Stimulated activated CD8-positive, alpha-beta memory T cell treated with anti-CD3 and anti-CD28 coated beads, Interleukin-12 subunit alpha, Interleukin-12 subunit beta, amount 100 ng/mL, for 4 hours (primary cell): ENCODE results near the gene C22orf23.

ENCODE experiments used
- DNase-seq: peaks from one replicate; pipeline ENCODE4 v3.0.0-alpha.2; 2020; ENCODE audit warnings: low read depth

C22orf23 gene

DNA sequence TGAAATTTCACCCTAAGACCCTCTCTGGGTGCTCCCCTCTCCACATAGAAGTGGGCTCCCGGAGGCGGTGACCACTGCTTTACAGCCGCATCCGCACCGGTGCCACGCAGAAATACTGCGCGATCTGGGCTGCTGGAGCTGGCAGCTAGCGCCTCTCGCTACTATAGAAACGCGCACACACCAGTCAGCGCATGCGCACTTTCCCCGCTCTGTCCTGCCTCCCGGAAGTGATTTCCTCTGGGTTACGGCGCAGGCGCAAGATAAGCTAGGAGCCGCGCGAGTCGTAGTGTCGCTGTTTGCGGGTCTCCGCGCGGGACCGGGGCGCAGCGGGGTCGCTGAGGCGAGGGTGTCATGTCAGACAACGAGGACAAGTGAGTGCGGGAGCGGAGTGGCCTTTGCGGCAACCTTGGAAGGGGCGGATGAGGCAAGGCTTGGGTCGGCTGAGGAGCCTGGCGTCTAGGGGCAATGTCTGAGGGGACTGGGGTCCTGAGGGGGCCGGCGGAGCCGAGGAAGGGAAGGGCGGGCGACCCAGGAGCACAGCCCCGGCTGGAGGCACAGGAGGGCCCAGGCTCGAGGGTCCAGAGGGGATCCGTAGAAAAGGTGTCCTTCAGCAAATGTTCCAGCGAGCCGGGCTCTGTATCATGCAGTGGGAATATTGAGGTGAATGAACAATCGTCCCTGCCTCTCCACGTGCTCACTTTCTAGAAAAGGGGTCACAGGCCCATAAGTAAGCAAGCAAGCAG, at the start of gene C22orf23, which contains the start of gene POLR2F:
C22orf23 (minus strand) TSS at position 165 of the 743 bp plus-strand sequence. CDS start 452 bp downstream, outside the sequence.
POLR2F (plus strand) TSS at position 263 of the 743 bp plus-strand sequence; CDS start at position 352, 89 bp downstream.
- DNase-seq, result peak; percentile 89

DNA sequence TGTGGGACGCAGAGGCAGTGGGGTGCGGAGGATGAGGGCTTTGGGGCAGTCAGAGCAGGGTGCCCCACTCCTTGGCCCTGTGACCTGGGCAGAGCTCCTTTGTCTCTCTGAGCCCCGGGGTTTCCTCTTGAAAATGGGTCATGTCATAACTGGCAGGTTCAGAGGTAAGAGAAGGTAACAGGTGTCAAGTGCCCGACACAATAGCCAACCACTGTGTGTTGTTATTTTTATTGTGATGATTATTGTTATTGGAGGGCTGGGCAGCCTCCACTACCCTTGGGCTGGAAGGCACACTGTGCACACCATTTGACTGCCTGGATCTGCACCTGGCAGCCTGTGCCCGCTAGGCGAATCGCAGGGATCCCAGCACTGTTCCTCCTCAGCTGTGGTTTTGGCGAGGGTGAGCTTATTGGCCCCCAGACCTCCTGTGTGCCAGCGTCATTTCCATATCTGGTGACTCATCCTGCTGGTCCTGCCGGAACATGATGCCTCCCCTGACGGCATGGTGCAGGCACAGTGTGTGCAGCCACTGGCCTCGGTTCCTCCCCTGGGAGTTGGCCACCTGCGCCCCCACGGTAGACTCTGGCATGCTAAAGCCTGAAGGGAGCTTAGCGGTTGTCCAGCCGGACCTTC, 46.4 kb upstream of the C22orf23 start:
- DNase-seq, result no peak

DNA sequence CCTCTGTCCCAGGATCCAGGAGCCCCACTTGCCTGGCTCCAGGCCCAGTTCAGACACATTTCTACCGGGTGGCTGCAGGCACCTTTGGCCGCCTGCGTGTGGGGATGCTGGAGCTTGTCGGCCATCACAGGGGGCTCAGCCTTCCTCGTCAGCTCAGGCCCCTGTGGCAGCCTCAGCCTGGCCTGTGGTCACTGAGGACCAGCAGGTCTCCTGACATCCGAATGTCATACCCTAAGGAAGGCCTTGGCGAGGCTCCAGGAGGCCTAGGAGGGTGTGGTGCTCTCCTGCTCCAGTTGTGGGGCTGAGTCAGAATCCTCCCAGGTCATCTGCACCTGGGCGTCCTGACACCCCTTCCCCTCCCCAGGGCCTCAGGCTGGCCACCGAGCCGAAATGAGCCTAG, 45.8 kb upstream of the C22orf23 start:
- DNase-seq, result no peak

DNA sequence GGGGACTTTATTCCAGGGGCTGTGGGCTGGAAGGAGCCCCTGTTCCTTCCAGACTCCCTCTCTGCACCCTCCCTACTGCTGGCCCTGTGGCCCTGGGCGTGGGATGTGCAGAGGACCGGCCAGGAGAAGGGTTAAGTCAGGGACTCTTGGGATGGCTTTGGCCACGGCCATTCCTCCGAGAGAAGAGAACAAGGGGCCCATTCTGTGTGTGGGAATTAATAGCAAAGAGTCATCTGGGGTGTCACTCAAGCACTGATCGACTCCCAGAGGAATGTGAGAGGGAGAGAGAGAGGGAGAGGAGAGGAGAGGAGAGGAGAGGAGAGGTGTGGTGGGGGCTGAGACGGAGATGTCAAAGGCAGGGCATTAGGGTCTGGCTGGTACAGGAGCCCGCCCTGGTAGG, 45.1 kb upstream of the C22orf23 start:
- DNase-seq, result no peak

DNA sequence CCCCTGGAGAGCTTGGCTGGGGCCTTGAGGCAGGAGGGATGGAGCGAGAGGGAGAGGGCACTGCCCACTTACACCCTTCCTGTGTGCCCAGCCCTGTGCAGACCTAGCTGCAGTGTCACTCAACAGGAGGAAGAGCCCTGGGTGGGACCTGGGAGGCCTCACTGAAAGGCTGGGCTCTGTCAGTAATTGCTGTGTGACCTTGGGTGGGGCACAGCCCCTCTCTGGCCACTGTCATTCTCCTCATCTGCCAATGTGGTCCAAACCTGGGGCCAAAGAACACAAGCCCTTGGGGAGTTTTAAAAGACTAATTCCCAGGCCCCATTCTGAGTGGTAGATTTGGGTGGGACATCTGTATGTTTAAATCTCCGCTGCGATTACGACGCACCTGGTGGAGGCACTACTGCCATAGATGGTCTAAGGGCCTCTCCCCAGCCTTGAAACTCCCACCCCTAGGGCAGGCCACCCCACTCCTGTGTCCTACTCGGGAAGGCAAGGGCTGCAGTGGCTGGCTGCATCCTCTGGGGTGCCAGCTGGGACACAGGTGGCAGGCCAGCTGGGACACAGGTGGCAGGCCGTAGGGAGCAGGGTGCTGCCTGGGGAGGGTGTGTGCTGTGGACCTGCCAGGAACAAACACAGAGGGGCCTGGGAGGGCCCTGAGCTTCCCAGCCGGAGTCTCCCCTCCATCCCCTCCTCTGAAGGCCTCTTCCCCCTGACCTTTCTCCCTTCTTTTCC, 43.3 kb upstream of the C22orf23 start:
- no peak for DNase-seq

DNA sequence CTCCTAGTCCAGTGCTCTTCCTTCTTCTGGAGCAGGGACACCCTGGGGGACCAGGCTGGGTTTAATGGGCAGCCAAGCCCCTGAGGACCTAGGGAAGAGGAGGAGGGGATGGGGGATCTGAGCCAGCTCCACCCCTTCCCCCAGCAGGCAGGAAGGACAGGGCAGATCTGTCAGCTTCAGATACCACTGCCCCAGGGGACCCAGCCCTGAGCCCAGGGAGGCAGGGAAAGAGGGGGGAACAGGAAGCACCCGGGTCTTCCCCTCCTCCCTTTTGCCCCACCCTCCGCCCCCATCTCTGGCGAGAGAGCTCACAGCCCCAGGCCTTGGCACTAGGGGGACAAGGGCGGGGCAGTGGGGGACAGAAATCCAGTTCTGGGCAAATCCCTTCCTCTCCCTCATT, 42.7 kb upstream of the C22orf23 start:
- DNase-seq, result no peak

DNA sequence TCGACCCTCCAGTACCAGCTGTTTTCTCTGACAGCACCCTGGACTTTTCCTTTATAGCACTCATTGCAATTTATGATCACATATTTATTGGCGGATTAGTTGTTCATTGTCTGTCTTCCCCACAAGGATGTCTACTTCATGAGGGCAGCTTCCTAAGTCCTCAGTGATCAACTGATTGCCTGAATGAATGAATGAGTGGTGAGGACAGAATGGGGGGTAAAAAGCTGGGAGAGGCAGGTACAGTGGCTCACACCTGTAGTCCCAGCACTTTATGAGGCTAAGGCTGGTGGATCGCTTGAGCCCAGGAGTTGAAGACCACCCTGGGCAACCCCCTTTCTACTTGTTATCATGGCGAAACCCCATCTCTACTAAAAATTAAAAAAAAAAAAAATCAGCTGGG, 42.1 kb upstream of the C22orf23 start:
- no peak for DNase-seq

DNA sequence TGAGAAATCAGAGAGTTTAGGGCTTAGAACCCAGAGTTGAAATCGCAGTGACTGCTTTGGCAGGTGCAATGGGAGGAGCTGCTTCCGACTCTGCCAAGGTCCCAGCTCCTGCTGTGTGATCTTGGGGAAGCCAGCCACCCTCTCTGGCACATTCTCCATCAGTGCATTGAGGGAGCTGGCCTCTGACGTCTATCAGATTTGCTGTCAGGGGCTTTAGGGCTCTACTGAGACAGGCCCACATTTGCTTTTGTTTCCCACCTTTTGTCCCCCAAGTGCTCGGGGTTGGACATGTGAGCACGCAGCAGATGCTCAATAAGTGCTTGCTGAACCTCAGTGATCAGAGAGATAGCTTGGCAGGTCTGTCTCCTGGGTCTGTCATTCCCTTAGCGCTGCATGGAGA, 41.6 kb upstream of the C22orf23 start:
- no peak for DNase-seq

DNA sequence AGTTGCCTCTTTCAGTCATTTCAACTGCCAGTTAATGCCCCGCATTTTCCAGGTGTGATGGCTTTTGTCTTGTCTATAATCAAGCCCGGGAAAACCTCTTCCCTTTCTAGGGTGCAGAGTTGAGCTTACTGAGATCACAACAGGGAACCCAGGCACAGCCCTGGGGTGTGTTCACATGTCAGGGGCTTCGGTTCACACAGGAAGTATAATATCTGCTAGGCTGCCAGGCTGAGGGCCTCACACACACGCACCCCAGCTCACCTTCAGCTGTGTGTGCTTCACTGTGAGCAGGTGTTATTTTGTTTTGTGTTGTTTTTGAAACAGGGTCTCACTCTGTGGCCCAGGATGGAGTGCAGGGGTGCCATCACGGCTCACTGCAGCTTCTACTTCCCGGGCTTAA, 40.6 kb upstream of the C22orf23 start:
- peak; percentile 17 for DNase-seq

DNA sequence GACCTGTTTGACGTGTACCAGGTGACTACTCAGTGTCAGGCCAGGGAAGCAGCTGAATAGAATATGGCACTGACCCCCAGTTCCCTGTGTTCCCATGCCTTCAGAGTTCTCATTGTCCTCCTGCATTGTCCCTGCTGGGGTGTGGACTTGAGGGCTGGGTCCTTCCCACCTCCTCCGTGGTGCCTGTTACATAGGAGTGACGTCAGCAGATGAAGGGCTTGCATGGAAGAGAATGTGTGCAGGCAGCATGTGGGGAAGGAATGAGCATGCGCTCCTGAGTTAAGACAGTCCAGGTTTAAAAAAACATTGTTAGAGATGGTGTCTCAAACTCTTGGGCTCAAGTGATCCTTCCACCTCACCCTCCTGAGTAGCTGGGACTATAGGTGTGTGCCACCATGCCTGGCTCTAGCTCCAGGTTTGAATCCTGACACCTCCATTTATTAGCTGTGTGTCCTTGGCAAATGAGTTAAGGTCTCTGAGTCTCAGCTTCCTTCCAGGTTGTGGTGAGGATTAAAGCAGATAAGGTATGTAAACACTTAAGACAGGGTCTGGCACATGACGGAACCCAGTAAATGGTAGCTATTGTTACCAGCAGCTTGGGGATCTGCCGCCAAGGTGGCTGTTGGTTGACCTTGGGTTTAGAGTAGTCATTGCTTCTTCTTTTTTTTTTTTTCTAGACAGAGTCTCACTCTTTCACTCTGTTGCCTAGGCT, 38.5 kb upstream of the C22orf23 start:
- no peak for DNase-seq

DNA sequence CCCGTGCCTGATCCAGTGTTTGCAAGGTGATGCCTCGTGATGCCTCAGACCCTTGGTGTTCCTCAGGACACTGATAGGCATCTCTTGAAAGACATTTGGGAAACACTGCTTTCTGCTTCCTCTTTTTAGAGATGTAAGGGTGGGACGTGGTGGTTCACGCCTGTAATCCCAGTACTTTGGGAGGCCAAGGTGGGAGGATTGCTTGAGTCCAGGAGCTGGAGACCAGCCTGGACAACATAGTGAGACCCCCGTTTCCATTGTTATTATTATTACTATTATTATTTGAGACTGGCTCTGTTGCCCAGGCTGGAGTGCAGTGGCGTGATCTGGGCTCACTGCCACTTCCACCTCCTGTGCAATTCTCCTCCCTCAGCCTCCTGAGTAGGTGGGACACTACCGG, 37.5 kb upstream of the C22orf23 start:
- DNase-seq, result no peak

DNA sequence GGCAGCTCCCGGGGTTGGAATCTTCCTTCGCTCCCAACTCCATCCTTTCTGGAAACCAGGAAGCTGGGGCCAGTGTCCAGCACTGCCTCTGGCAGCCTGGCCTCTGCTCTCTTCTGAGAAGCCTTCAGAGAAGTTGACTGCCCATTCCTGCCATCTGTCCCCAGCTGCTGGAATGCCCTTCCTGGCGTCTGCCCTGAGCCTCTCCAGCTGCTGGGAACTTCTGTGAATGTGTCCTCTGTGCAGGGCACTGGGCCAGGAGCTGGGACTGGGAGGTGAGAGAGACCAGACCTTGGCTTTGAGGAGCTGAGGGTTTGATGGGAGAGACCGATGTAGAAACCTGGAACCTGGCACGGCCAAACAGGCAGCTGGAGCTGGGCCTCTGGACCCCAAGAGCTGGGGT, 36.9 kb upstream of the C22orf23 start:
- no peak for DNase-seq

DNA sequence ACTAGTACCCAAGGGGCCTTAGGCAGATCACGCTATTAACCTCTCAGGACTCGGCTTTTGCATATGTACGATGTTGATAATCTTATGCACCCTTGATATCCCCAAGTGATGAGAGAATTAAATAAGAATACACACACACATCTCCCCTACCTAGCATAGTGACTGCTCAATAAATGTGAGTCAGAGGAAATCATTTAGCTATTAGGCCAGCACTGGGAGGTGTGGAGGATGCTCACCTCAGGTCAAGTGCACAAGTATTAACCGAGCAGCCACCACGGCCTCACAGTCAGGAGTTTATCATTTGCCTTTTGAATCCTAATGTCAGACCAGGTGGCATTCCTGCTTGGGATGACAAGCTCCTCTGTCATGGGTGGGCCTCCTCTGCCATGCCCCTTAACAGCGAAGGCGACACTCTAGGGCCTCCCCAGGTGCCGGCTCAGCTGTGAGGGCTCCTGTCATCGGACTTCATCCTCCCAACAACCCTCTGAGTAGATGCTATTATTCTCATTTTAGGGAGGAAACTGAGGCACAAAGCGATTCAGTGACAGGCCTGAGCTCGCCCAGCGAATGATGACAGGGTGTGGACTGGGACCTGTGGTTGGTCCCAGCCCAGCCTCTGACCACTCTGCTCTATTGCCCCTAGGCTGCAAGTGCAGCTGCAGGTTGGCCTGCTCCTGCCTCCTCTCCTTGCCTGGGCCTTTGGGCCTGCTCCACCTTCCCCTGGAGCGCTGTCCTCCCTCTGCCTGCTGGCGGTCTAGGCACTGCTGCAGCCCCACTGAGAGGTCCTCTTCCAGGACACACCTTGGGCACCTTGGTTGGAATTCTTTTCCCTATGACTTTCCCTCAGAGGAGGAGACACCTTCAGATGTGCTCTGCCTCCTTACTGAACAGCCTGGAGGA, 36.0 kb upstream of the C22orf23 start:
- DNase-seq, result no peak

DNA sequence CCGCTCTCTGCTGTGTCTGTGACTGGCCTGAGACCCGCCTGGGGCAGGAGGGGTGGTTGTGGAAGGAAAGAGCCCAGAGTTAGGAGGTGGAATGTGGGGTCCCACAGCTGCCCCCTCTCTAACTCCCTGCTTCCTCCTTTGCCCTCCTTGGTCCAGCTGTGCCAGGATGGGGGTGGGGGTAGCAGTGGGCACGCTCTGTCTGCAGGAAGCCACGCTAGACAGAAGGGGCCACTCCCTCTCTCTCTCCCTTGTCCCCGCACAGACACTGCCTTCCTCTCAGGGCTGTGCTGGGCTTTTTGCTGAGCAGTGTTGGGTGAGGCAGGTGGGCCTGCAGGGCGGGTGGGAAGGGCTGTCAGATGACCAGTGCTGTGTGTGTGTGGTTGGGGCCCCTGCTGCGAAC, 33.0 kb upstream of the C22orf23 start:
- DNase-seq, result no peak

DNA sequence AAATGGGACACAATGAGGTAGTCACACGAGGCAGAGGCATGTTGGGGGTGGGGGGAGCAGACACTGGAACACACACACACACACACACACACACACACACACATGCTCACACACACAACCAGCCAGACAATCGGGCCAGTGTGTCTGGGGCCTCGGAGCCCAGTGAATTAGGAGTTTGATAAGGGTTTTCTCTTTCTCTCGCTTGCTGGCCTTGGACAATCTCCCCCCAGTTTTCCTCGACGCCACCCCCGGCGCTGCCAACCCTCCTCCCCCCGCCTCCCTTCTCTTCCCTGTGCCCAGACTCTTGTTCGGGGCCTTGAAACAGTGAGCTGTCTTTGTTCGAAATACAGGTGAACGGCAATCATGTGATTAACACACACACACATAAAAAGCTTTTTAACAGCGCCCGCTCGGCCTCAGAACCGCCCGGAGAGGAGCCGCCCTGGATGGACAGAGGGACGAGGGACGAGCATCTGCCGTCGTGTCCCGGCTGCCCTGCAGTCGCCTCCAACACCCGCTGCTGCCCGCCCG, 32.4 kb upstream of the C22orf23 start:
- DNase-seq, result no peak

DNA sequence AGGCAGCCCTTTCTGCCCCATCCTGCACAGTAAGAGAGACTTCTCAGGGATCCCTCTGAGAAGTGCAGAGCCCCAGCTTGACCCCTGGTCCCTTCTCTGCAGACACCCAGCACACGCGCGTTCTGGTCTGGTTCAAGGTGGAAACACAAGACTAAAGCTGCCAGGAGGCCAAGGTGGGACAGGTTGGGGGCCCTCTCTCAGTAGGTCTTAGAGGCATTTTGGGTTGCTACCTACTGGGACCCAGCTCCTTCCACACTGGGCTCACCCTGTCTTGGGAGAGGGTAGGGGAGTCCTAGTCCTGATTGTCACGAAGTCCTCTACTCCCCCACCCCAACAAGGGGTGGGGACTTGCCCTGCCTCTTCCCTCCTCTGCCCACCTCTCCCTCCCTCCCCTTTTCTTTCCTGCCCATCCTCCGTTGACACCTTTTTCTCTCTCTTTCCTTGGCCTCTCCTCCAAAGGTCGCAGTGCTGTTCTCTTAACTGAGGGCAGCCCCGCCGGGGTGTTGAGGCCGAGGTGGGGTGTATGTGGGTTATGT, 31.7 kb upstream of the C22orf23 start:
- DNase-seq, result no peak

DNA sequence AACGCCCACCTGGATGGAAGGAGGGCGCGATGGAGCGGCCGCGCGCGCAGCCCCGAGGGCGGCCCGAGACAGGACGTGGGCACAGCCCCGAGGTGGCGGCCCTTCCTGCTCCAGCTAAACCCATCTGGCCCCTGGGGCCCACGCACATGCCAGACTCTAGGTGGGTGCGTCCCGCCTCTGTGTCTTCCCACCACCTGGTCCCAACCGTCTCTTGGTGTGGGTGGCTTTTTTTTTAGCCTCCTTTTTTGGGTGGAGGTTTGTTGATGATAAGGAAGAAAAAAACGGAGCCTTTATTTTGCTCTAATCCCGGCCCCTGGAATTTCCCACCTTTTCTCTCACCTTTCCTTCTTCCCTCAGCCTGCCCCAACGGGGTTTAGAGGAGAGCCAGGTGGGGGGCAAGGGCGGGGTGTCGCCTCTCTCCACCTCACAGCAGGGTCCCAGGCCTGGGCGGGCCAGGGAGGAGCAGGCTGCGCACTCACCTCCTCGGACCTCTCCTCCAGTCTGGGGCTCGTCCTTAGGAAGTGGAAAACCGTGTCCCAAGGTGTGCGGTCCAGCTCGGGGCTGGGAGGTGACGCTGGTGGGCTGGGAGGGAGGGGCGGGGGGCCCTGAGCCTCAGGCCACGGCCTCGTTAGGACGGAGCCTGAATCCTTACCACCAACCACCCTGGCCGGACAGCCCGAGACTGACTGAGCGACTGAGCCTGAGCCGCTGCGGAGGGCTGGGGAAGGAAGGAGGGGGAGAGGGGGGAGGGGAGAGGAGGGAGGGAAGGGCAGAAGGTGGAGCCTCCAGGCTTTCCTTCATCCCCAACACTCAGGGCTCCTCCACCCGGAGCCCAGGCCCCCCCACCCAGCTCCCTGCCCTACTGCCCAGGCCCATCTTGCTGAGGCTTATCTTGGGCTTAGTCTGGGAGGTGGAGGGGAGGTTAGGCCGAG, 30.7 kb upstream of the C22orf23 start, which contains the start of gene SOX10:
SOX10 (minus strand) TSS at position 696 of the 932 bp plus-strand sequence. CDS start 771 bp downstream, outside the sequence.
- DNase-seq, result no peak

DNA sequence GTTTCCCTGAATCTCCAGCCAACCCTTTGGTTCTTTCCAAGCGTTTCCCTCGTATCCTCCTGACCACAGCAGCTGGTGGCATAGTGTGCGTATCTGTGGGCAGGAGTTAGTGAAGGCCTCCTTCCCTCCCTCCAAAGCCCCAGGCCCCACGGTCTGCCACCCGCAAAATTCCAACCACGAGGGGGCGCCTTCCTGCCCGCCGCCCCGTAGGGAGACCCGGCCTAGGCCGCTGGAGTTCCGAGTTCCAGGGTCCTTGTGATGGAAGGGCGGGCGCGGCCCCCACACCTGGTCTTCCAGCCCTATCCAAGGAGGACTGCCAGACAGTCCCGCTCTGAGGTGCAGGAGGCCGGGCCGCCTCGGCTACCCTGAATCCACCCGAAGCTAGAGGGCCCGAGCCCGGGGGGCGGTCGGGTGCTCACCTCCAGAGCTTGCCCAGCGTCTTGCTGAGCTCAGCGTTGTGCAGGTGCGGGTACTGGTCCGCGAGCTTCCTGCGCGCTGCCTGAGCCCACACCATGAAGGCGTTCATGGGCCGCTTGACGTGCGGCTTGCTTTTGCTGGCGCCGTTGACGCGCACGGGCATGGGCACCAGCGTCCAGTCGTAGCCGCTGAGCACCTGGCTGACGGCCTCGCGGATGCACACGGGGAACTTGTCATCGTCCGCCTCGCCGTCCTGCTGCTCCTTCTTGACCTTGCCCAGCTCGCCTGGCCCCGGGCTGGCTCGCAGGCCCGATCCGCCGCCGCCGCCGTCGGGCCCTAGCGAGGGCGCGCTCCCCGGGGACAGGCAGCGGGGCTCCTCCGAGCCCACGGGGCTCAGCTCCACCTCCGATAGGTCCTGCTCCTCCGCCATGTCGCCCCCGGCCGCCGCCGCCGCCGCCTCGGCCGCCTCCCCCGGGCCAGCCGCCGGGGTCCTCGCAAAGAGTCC, 29.8 kb upstream of the C22orf23 start:
- DNase-seq, result no peak
